IMR-90 (cell line): Measurements from ENCODE around the gene GPA33. TPM values are rescaled to one million over a fixed set of nuclear protein-coding genes. Genes with fewer than 3 reads are reported as not detected.

ENCODE experiments used
- ATAC-seq: fragments of 200-7000 bp; cut with Tn5 transposase; 2 replicates; pipeline ENCODE4 v1.9.1; 2020; ENCODE audit warnings: low read depth, mild to moderate bottlenecking, moderate library complexity
- BruUV-seq: library from RNA; stranded (reverse); fragments of 400-500 nt; replicated peaks from 2 replicates; lab custom pipeline; 2021; lab: Mats Ljungman, UMichigan
- CTCF ChIA-PET: fragments of 300-600 bp; formaldehyde crosslinking; extraction: SDS; loops from one replicate; lab custom pipeline; 2021; ENCODE audit warnings: antibody characterized with exemption; lab: Yijun Ruan, JAX
- POLR2A ChIA-PET: fragments of 300-600 bp; sonication (Branson Sonifier 250); formaldehyde crosslinking; loops from one replicate; lab custom pipeline; 2022; ENCODE audit warnings: antibody characterized with exemption; ENCODE audit not compliant: unreplicated experiment; lab: Charles Lee
- DNase-seq: peaks from one replicate; pipeline ENCODE4 v3.0.0; 2013
- H2AFZ ChIP-seq: replicated peaks from 2 replicates; pipeline ENCODE3; 2013; ENCODE audit warnings: low read length, mild to moderate bottlenecking; ENCODE audit not compliant: poor library complexity
- H2AK5ac ChIP-seq: 2 replicates; pipeline ENCODE4 v1.6.1; 2013; ENCODE audit warnings: low read depth, low read length, inconsistent platforms
- H2AK9ac ChIP-seq: replicated peaks from 2 replicates; pipeline ENCODE3; 2013; ENCODE audit warnings: mild to moderate bottlenecking, low read depth, low read length, moderate library complexity; ENCODE audit not compliant: poor library complexity
- H2BK120ac ChIP-seq: 2 replicates; pipeline ENCODE4 v1.6.1; 2013; ENCODE audit warnings: low read depth, low read length, inconsistent platforms
- H2BK15ac ChIP-seq: 3 replicates; pipeline ENCODE4 v1.6.1; 2013; ENCODE audit warnings: low read depth, low read length, inconsistent platforms
- H2BK20ac ChIP-seq: 2 replicates; pipeline ENCODE4 v1.6.1; 2013; ENCODE audit warnings: low read depth, mild to moderate bottlenecking, inconsistent platforms, low read length, moderate library complexity
- H2BK5ac ChIP-seq: 2 replicates; pipeline ENCODE4 v1.6.1; 2013; ENCODE audit warnings: mild to moderate bottlenecking, low read depth, low read length, inconsistent platforms; ENCODE audit not compliant: poor library complexity, severe bottlenecking
- H3K14ac ChIP-seq: replicated peaks from 2 replicates; pipeline ENCODE4 v1.6.1; 2013; ENCODE audit warnings: low read depth, low read length, inconsistent platforms
- H3K18ac ChIP-seq: 2 replicates; pipeline ENCODE4 v1.6.1; 2013; ENCODE audit warnings: low read depth, low read length, control low read depth
- H3K23ac ChIP-seq: 2 replicates; pipeline ENCODE4 v1.6.1; 2013; ENCODE audit warnings: low read depth, low read length, inconsistent platforms
- H3K27ac ChIP-seq: 2 replicates; pipeline ENCODE4 v1.5.1; 2013; ENCODE audit warnings: mild to moderate bottlenecking, control low read depth, low read length; ENCODE audit not compliant: insufficient read depth
- H3K27me3 ChIP-seq: 2 replicates; pipeline ENCODE4 v1.6.1; 2013; ENCODE audit warnings: low read length; ENCODE audit not compliant: control insufficient read depth, insufficient read depth
- H3K36me3 ChIP-seq: 2 replicates; pipeline ENCODE4 v1.6.1; 2013; ENCODE audit warnings: low read length, mixed read lengths; ENCODE audit not compliant: control insufficient read depth, insufficient read depth
- H3K4ac ChIP-seq: 2 replicates; pipeline ENCODE4 v1.6.1; 2013; ENCODE audit warnings: low read depth, low read length, inconsistent platforms
- H3K4me1 ChIP-seq: 2 replicates; pipeline ENCODE4 v1.6.1; 2013; ENCODE audit warnings: low read length, mixed read lengths; ENCODE audit not compliant: control insufficient read depth, insufficient read depth
- H3K4me2 ChIP-seq: 2 replicates; pipeline ENCODE4 v1.6.1; 2013; ENCODE audit warnings: low read depth, mild to moderate bottlenecking, control low read depth, low read length, moderate library complexity
- H3K4me3 ChIP-seq: 2 replicates; pipeline ENCODE4 v1.5.1; 2013; ENCODE audit warnings: low read depth, mild to moderate bottlenecking, control low read depth, low read length, moderate library complexity; ENCODE audit not compliant: insufficient read depth
- H3K56ac ChIP-seq: 2 replicates; pipeline ENCODE4 v1.6.1; 2013; ENCODE audit warnings: low read length, inconsistent platforms; ENCODE audit not compliant: insufficient read depth; ENCODE audit errors: extremely low read depth
- H3K79me1 ChIP-seq, 2 experiments: 2 replicates each; pipeline ENCODE4 v1.6.1; 2013; ENCODE audit warnings: low read length in 2 of 2, inconsistent platforms in 1 of 2, low read depth in 1 of 2
- H3K9ac ChIP-seq: 2 replicates; pipeline ENCODE4 v1.6.1; 2013; ENCODE audit warnings: low read depth, low read length, control low read depth
- H3K9me1 ChIP-seq: 2 replicates; pipeline ENCODE4 v1.6.1; 2013; ENCODE audit warnings: low read length, inconsistent platforms; ENCODE audit not compliant: insufficient read depth
- H3K9me3 ChIP-seq: 2 replicates; pipeline ENCODE4 v1.6.1; 2013; ENCODE audit warnings: low read length; ENCODE audit not compliant: control insufficient read depth, insufficient read depth
- H4K20me1 ChIP-seq: 2 replicates; pipeline ENCODE4 v1.6.1; 2013; ENCODE audit warnings: low read length, inconsistent platforms; ENCODE audit not compliant: insufficient read depth
- H4K5ac ChIP-seq: 2 replicates; pipeline ENCODE4 v1.6.1; 2013; ENCODE audit warnings: mild to moderate bottlenecking, low read depth, low read length, control low read depth
- H4K8ac ChIP-seq, 2 experiments: 2 replicates each; pipeline ENCODE4 v1.6.1; 2013; ENCODE audit warnings: low read depth in 2 of 2, low read length in 2 of 2, control low read depth in 1 of 2, inconsistent platforms in 1 of 2
- H4K91ac ChIP-seq: 2 replicates; pipeline ENCODE4 v1.6.1; 2013; ENCODE audit warnings: low read depth, low read length, inconsistent platforms; ENCODE audit not compliant: insufficient read depth
- ELK1 ChIP-seq: fragments of 150-350 bp; IDR thresholded peaks from 2 replicates; pipeline ENCODE4 v1.6.1; 2016; ENCODE audit warnings: low read depth, mild to moderate bottlenecking, low read length, moderate library complexity, borderline replicate concordance
- MXI1 ChIP-seq: IDR thresholded peaks from 2 replicates; pipeline ENCODE4 v1.6.1; 2012; ENCODE audit warnings: low read depth, mild to moderate bottlenecking, low read length, moderate library complexity, borderline replicate concordance
- RAD21 ChIP-seq: IDR thresholded peaks from 2 replicates; pipeline ENCODE4 v1.6.1; 2012; ENCODE audit warnings: low read length, improper control_type of control experiment
- USF2 ChIP-seq: fragments of 150-350 bp; IDR thresholded peaks from 2 replicates; pipeline ENCODE4 v1.6.1; 2017; ENCODE audit warnings: mild to moderate bottlenecking, antibody characterized with exemption, low read length, low read depth
- WGBS, 2 experiments: methylation state at CpG; one replicate each; pipeline versions ENCODE4 v1.1.5 to v1.1.7; 2013; ENCODE audit warnings: missing lambda C conversion rate in 2 of 2; ENCODE audit not compliant: insufficient read length in 1 of 2; ENCODE audit errors: extremely low coverage in 2 of 2; 5-methylcytosine and 5-hydroxymethylcytosine counted together
- dilution Hi-C: fragments of 300-500 bp; cut with HindIII; formaldehyde crosslinking; loops from one replicate; pipeline ENCODE4 v1.14.3; 2018; ENCODE audit warnings: low sequenced_read_pairs; ENCODE audit not compliant: unreplicated experiment
- in situ Hi-C: fragments of 300-500 bp; cut with MboI; formaldehyde crosslinking; loops from 3 replicates; pipeline ENCODE4 v1.14.3; 2019; ENCODE audit warnings: low sequenced_read_pairs, inconsistent platforms, mixed read lengths
- intact Hi-C: fragments of 100-400 bp; cut with micrococcal nuclease; formaldehyde crosslinking; loops from 2 replicates; pipeline ENCODE4 v1.10.0; 2022
- polyA plus RNA-seq, 3 experiments: library from polyadenylated mRNA; depleted of rRNA; stranded (reverse); fragments of >200 nt; gene quantifications; 2 replicates each; pipeline ENCODE4 v1.2.3, GENCODE V29; 2012; ENCODE audit warnings: low replicate concordance in 1 of 3
- total RNA-seq: library from RNA; depleted of rRNA; stranded (reverse); fragments of >200 nt; gene quantifications from 2 replicates; pipeline ENCODE4 v1.2.3, GENCODE V29; 2012

Gene GPA33
- total and polyA plus RNA-seq, 2 of the 4 experiments (the other 2 are of a cell fraction): not detected

GRCh38 chr1:167013108-167013929 is 76.9 kb downstream of the GPA33 start:
- no peak overlapping the region for H3K4ac ChIP-seq
- no peak overlapping the region for H4K8ac ChIP-seq
- no peaks in the 10 kb centered on the region for H3K9me3 ChIP-seq
- H3K23ac ChIP-seq: no peak overlapping the region
- H3K18ac ChIP-seq: no peak overlapping the region
- ChIA-PET CTCF (no interaction called here), POLR2A (no interaction called here)
- no peak overlapping the region for H4K91ac ChIP-seq
- H2BK120ac ChIP-seq: no peak overlapping the region
- intact Hi-C loops (no loop called here), in situ Hi-C loops (no loop called here), dilution Hi-C loops (no loop called here)
- no TSS peak for BruUV-seq
- H3K9me1 ChIP-seq: no peaks in the 10 kb centered on the region
- H2AK9ac ChIP-seq: no peak overlapping the region
- no peak overlapping the region for H2AFZ ChIP-seq
- no peaks in the 10 kb centered on the region for H3K36me3 ChIP-seq
- 20% methylated on average over 2 of the region's 8 CpGs; no CpG with 5 or more reads in 1 of the 2 experiments for WGBS, 2 experiments
- no peak overlapping the region for H2BK20ac ChIP-seq
- DNase-seq (no peak), ATAC-seq (no peak)
- H3K4me2 ChIP-seq: no peak overlapping the region
- TF ChIP-seq USF2 (no peak), RAD21 (no peak), ELK1 (no peak), MXI1 (no peak)
- H4K20me1 ChIP-seq: no peaks in the 10 kb centered on the region
- no peak overlapping the region for H2BK5ac ChIP-seq
- H3K27ac ChIP-seq: no peak overlapping the region
- H2BK15ac ChIP-seq: no peak overlapping the region
- no peaks in the 10 kb centered on the region for H3K4me1 ChIP-seq
- no peak overlapping the region for H3K4me3 ChIP-seq
- no peak overlapping the region for H3K56ac ChIP-seq
- H3K27me3 ChIP-seq: no peaks in the 10 kb centered on the region
- no peak overlapping the region for H3K9ac ChIP-seq
- H3K79me1 ChIP-seq: no peaks in the 10 kb centered on the region
- no peak overlapping the region for H4K5ac ChIP-seq
- no peak overlapping the region for H3K14ac ChIP-seq
- no peak overlapping the region for H2AK5ac ChIP-seq
